Embryonic facial prominence (tissue), 1 donor: Measurements from ENCODE around the gene RAB11FIP4.

Experiments
- DNase-seq: peaks from one replicate; pipeline ENCODE4 v3.0.0-alpha.2; 2016; ENCODE audit errors: extremely low spot score

Gene RAB11FIP4

GRCh38 chr17:31566992-31567373 lies 175.5 kb downstream of the RAB11FIP4 start:
- DNase-seq, result no peak

GRCh38 chr17:31568121-31568520 lies 176.6 kb downstream of the RAB11FIP4 start:
- no peak for DNase-seq

DNA sequence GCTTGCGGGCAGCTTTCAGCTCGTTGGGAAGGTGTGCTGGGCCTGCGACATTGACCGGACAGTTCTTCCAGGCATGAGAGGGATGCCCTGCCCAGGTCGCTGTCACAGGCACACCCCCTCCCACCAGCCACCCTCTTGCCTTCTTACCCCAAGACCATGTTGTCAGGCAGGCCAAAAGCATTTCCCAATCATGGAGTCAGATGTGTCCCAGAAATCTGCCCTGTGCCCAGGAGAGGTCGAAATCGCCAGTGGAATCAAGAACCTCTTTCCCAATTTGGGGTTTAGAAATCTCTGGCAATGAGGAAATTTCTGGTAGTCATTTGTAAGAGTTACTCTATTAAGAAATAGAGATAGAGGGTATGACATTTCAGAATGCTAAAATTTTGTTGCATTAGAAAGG lies 177.1 kb downstream of the RAB11FIP4 start:
- DNase-seq, result no peak

- no peak for DNase-seq
These were observed 178.8 kb downstream of the RAB11FIP4 start for GRCh38 chr17:31570231-31570630.

DNA sequence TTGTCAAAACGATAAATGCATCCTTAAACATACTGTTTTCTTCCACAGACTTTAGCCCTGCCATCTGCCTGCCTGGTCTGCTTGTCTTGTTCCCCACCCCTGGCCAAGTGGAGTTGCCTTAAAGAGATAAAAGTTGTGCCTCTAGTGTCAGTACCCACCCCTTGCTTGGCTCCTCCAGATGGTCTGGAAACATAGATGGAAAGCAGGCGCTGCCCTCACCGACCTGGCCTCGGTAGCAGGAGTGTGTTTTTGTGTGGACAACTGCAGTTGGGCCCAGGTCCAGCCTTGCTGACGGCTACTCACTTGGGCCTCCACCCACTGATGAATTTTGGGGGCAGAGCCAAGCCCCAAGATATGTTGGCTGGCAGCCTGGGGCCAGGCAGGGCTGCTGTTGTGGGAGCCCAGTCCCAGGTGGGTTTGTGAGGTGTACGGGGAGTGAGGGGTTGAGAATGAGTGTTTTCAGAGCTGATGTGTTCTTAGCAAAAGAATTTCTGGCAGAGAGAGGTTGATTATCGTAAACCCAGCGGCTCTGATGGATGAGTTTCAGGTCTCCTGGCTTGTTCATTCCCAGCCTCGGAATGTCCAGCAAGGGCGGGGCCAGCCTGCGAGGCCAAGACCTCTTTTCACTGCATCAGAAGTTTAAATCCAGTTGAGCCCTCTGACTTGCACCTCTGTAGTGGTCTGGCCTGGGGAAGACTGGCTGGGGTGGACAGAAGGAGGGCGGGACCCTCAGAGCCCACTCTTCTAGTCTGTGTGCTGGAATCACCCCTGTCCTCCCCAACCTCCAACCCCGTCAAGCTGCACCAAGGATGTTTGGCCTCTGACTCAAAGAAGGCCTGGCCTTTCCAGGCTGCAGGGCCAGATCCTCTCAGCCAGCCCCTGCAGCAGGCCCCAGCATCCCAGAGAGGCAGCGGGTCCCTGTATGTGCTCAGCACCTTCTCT lies 179.7 kb downstream of the RAB11FIP4 start:
- DNase-seq, result no peak

DNA sequence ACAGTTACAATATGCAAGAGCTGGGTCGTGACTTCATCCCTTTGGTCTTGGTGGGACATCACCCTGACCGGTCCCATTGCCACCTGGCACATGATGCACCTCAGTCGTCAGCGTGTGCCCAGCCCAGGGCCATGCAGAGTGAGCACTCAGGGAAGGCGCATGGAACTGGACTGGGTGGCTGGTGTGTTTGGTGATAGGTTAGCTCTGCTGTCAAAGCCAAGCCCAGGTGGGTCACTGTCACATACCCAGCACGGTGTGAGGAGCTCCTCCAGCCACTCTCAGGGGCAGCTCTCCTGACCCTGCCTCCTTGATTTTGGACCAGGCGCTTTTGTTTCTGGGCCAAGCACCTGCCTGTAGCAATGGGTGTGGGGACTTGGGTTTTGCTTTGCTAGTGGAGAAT lies 180.9 kb downstream of the RAB11FIP4 start:
- no peak for DNase-seq

DNA sequence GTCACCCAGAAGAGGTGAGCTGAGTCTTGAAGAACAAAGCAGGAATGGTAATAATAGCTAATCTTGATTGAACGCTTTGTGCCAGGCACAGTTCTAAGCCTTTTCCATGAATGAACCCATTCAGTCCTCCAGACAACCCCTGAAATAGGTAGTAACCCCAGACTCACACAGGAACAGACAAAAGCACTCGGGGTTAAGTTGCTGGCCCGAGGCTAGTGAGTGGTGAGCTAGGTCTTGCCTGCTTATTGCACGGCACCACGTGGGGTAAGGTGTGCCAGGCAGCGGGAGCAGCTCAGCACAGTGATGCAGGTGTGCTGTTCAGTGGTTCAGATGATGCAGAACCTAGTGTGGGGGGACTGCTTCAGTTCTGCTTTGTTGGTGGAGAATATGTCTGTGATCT lies 181.6 kb downstream of the RAB11FIP4 start:
- no peak for DNase-seq

DNA sequence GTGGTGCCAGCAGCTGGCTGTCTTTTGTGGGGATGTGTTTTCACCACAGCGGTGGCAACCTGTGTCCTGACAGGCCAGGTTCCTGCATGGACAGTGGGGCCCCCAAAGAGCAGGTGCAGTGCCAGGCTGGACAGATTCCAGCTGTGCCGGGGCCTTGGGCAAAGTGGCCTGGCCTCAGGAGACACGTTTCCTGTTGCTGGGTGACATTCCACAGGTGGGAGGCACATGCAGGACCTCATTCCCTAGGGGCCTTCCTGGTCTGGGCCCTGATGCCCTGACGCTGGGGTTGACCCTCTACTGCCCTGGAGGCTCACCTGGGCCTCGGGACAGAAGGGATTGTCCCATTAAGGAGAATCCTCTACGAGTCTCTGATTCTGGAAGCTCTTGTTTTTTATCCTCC lies 182.4 kb downstream of the RAB11FIP4 start:
- no peak for DNase-seq

- DNase-seq, result no peak
These were observed 183.0 kb downstream of the RAB11FIP4 start for GRCh38 chr17:31574458-31574857.

DNA sequence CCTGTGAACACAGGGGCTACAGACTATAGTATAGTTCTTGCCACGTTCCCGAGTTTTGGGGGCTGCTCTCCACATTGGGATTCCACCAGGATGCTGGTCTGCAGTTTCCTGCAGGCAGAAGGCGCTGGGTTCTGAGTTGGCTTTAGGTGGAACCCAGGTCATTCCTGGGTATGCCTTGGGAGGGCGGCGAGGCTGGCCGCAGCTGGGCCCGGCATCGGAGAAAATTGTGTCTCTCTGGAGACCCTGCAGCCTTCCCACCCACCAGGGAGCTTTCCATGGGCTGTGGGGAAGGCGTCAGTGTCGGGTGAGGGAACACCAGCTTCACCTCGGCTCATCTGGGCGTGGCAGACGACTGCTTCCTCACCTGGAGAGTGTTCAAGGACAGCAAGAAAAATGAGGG lies 183.6 kb downstream of the RAB11FIP4 start:
- no peak for DNase-seq

GRCh38 chr17:31579265-31579664 lies 187.8 kb downstream of the RAB11FIP4 start:
- no peak for DNase-seq

DNA sequence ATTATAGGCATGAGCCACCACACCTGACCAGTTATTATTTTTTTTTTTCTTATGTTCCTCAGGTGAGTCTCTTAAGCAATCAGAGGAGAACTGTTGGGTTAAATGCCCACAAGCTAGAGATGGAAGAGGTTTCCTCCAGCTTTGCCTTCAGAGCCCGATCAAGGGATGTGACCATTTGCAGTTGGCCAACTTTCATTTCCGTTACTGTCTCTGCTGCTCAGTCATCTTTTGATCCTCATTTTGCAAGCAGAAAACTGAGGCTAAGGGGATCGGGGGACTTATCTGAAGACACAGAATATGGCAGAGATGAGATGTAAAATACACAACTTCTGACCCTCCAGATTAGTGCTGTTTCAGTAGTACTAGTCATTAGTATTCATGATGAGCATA lies 188.8 kb downstream of the RAB11FIP4 start:
- no peak for DNase-seq

DNA sequence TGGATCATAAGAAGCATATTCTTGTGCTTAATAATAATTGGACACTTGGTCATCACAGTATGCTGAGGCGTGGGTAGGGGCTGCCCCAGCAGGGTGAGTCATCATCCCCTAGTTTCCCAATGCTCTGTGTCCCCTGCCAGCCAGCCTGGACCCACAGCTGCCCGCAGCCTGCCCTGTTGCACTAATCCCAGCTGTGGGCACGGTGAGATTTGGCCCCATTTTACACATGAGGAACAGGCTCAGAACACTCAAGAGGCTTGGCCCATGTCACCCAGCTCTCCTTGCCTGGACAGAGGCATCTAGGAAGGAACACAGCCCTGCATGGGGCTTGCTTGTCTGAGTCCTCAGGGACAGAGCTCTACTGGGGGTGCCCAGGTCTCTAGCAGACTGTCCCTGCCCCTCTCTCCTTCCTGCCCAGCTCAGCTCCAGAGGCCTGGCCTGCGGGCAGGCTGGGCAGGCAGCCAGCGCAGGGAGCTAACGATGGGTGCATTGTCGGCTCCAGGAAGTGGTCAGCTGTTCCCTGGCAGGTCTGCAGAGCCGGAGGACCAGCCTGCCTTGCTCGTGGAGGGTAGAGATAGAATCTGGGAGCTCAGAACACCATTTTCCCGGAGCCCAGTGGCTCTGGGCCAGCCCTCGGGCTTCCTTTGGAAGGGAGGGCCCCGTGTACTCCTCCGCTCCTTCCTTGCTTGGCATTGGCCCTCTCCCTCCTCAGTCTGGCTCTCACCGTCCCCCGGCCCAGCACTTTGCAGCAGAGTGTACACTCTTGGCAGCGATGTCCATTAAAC lies 189.4 kb downstream of the RAB11FIP4 start:
- no peak for DNase-seq

- no peak for DNase-seq
These were observed 190.0 kb downstream of the RAB11FIP4 start for GRCh38 chr17:31581491-31581890.

DNA sequence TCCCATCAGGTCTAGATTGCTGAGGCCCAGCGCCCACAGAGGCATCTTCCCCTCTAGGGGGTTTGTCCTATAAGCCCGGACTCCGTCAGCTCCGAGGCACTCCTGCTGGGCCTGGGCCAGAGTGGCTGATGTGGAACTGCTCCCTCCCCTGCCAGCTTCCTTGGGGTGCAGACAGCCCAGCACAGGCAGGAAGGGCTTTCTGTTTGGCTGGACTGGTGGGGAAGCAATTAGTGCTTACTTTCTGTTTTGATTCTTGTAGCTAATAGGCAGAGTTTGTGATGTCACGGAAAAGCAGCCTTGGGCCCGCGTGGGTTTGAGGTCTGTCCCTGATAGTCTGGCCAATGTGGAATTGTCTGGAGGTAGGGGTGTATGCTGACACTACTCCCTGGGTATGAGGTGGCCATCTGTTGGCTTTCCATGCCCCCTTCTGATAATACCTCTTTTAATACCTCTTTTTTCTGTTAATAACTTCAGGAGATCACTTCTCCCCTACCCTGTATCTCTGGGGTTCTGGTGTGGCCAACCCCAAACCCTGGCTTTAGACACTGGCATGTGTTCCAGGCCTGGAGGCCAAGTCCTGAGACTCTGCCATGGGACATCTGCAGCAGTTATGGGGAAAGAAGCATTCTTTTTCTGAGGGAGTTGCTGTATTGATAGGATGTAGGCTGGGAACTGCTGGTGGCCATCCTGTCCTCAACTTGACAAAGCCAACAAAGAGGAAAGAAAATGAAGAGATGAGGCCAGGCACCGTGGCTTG lies 190.9 kb downstream of the RAB11FIP4 start:
- DNase-seq, result no peak

DNA sequence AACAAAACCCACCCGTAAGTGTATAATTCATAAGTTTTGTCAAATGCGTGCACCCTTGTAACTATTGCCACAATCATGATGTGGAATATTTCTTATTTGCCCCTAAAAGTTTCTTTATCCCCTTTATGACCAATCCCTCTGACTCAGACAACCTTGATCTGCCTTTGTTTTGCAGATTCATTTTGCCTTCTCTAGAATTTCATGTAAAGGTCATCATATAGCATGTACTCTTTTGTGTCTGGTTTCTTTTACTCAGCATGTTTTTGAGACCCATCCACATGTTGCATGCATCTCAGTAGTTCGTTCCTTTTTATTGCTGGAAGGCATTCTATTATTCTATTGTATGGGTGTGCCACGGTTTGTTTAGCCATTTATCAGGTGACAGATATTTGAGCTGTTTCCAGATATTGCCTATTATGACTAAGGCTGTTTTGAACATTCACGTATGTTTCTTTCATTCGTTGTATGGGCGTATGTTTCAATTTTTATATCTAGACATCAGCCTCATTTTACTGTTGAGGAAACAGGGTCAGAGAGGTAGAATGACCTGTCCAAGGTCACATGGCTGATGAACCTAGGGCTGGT lies 192.4 kb downstream of the RAB11FIP4 start:
- no peak for DNase-seq

DNA sequence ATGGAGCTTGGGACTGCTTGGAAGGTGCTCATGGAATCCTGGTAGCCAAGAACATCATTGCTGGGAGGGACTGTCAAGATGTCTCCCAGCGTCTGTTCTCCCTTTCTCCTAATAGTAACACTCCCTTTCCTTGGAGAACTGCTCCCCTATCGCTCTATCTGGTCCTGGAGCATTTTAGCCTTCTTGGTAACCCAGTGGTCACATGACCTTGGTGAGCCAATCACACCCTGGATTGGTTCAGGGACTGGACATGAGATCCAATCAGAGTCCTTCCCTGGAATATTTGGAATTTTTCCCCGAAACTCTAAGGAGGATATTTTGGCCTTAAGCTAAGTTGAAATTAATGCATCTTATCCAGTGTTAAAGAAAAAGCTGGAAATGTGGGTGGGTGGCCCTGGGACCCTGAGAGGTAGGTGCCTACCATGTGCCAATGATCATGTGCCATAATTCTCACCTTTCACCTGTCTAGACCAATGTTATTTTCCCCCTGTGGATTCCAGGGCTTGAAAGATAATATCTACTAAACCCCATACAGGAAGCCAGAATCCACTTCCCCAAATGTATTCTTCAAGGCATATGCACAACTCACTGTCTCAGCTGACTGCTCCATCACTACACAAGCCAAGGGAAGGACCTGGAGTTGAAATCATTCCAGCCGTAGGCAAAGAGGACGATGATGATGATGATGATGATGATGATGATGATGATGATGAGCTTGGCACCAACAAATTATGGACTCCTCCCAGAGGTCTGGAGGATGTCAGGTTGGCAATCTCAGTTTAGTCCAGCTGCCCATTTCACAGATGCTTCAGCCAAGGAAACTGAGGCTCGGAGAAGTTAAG lies 193.2 kb downstream of the RAB11FIP4 start:
- no peak for DNase-seq

DNA sequence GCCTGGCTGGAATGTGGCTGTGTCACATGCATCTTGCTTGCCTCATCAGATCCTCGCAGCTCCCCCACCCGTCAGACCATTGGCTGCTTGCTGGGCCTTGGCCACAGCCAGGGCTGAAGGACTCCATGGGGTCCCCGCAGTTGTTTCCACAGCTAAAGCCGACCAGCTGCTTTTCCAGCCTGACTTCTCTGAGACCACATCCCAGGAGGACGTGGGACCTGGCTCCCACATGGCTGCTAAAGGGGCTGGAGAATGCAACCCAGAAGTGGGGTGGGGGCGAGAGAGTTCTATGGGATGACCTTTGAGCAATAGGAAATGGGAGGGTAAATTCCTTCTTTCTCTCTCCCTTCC lies 193.8 kb downstream of the RAB11FIP4 start:
- DNase-seq, result no peak

DNA sequence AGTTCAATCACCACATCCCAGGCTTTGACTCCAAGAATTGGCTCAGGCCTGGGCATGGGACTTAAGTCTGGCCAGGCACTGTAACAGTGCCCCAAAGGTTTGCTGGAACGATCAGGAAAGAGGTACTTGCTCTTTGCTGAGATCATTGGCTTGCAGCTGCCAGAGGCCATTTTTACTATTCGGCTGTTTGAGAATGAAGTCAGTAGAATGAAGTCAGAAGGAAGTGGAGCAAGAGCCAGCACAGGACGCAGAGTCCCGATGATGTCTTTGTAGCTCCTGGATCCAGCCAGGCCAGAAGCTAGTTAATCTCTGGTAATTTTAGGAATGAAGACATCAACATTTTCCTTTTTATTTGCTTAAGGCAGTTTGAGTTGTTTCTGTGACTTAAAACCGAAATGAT lies 195.5 kb downstream of the RAB11FIP4 start:
- DNase-seq, result no peak

GRCh38 chr17:31587462-31587861 lies 196.0 kb downstream of the RAB11FIP4 start:
- no peak for DNase-seq
